BLaER1 treated with 17β-estradiol and CSF1 and Interleukin-3, amounts not matched to agents 10 nM and 100 nM (cell line): ENCODE measurements around the gene BEST2.
"Not testable (repeated sequence)": the region's sequence is repeated elsewhere in the genome, so short reads cannot be mapped to it uniquely, and the experiment has no call there.

Source experiments
- H3K27ac ChIP-seq, 11 experiments: shearing (Covaris generic); formaldehyde crosslinking; 2 replicates each; pipeline ENCODE4 v1.8.1; 2022
- H3K27me3 ChIP-seq, 11 experiments: shearing (Covaris generic); formaldehyde crosslinking; 2 replicates each; pipeline ENCODE4 v1.8.1; 2022
- H3K36me3 ChIP-seq, 11 experiments: shearing (Covaris generic); formaldehyde crosslinking; 2 replicates each; pipeline ENCODE4 v1.8.1; 2022
- H3K4me1 ChIP-seq, 10 experiments: shearing (Covaris generic); formaldehyde crosslinking; 2 replicates each; pipeline ENCODE4 v1.8.1; 2022
- H3K4me2 ChIP-seq, 11 experiments: shearing (Covaris generic); formaldehyde crosslinking; 2 replicates each; pipeline ENCODE4 v1.8.1; 2022
- H3K4me3 ChIP-seq, 10 experiments: shearing (Covaris generic); formaldehyde crosslinking; 2 replicates each; pipeline ENCODE4 v1.8.1; 2022
- H3K9ac ChIP-seq, 11 experiments: shearing (Covaris generic); formaldehyde crosslinking; 2 replicates each; pipeline ENCODE4 v1.8.1; 2022
- H3K9me3 ChIP-seq, 11 experiments: shearing (Covaris generic); formaldehyde crosslinking; replicated peaks in 1 of 11; 2 replicates each; pipeline ENCODE4 v1.8.1; 2022
- H4K20me1 ChIP-seq, 11 experiments: shearing (Covaris generic); formaldehyde crosslinking; 2 replicates each; pipeline ENCODE4 v1.8.1; 2022
- Cebpa-rat ChIP-seq, 11 experiments: shearing (Covaris generic); IDR thresholded peaks; 2 replicates each; pipeline ENCODE4 v1.8.1; 2022

BEST2 gene

GRCh38 chr19:12793290-12794195 is 42.0 kb downstream of the BEST2 start:
- H3K36me3 ChIP-seq, result peaks cover 3 to 18% (median 16%) of the 10 kb centered on the region in 11 experiments; a peak in 17 of 22 replicates
- TF ChIP-seq Cebpa-rat (IDR thresholded peaks at IDR 0.05), result no peak
- H3K4me1 ChIP-seq, result peaks cover 32 to 48% (median 44%) of the 10 kb centered on the region in 10 experiments
- peak overlapping the region; percentile 90 to 98 (median 96) for H3K4me3 ChIP-seq
- peak overlapping the region; percentile 85 to 99 (median 97) for H3K4me2 ChIP-seq
- no peaks in the 10 kb centered on the region for H3K27me3 ChIP-seq
- H3K9ac ChIP-seq, result peak overlapping the region; percentile 92 to 99 (median 98)
- H4K20me1 ChIP-seq, result peaks cover 18 to 34% (median 20%) of the 10 kb centered on the region in 11 experiments
- no peaks in the 10 kb centered on the region for H3K9me3 ChIP-seq
- H3K27ac ChIP-seq, result peak overlapping the region; percentile 95 to 100 (median 99)

- no peak for TF ChIP-seq Cebpa-rat (IDR thresholded peaks at IDR 0.05)
- H3K27ac ChIP-seq, result peak overlapping the region; percentile 95 to 100 (median 99)
- H3K27me3 ChIP-seq, result no peaks in the 10 kb centered on the region
- H3K4me1 ChIP-seq, result peaks cover 25 to 39% (median 36%) of the 10 kb centered on the region in 10 experiments
- H3K9ac ChIP-seq, result peak overlapping the region; percentile 92 to 99 (median 98)
- peaks cover 18 to 34% (median 21%) of the 10 kb centered on the region in 11 experiments for H4K20me1 ChIP-seq
- H3K9me3 ChIP-seq, result no peaks in the 10 kb centered on the region
- H3K4me2 ChIP-seq, result peak overlapping the region; percentile 85 to 99 (median 97)
- peak overlapping the region; percentile 90 to 98 (median 96) for H3K4me3 ChIP-seq
- H3K36me3 ChIP-seq, result peaks cover 12 to 27% (median 24%) of the 10 kb centered on the region in 11 experiments; a peak in 21 of 22 replicates
These were observed 42.8 kb downstream of the BEST2 start for GRCh38 chr19:12794196-12794941.

- Histone ChIP-seq H3K4me1 (peaks cover 26 to 42% (median 37%) of the 10 kb centered on the region in 10 experiments), H4K20me1 (peaks cover 18 to 38% (median 28%) of the 10 kb centered on the region in 11 experiments), H3K36me3 (peaks cover 18 to 33% (median 30%) of the 10 kb centered on the region in 11 experiments; a peak in 21 of 22 replicates), H3K9ac (peak overlapping the region in 10 of 11 experiments; percentile 92 to 99 (median 98); a peak in 10 of 22 replicates), H3K4me3 (peak overlapping the region in 3 of 10 experiments; percentile 97 to 98 (median 98); a peak in 3 of 20 replicates), H3K4me2 (peak overlapping the region in 10 of 11 experiments; percentile 85 to 99 (median 98); a peak in 17 of 22 replicates), H3K9me3 (no peaks in the 10 kb centered on the region), H3K27ac (peak overlapping the region in 8 of 11 experiments; percentile 95 to 100 (median 99); a peak in 9 of 22 replicates), H3K27me3 (no peaks in the 10 kb centered on the region)
- TF ChIP-seq Cebpa-rat (IDR thresholded peaks at IDR 0.05), result no peak
These were observed 43.4 kb downstream of the BEST2 start for GRCh38 chr19:12794971-12795381.

- H3K27me3 ChIP-seq, result no peaks in the 10 kb centered on the region
- peaks cover 21 to 39% (median 34%) of the 10 kb centered on the region in 11 experiments; a peak in 21 of 22 replicates for H3K36me3 ChIP-seq
- peak overlapping the region in 6 of 11 experiments; percentile 14 to 100 (median 50); a peak in 8 of 22 replicates for H3K27ac ChIP-seq
- H3K4me1 ChIP-seq, result peaks cover 34 to 45% (median 41%) of the 10 kb centered on the region in 10 experiments
- H3K4me2 ChIP-seq, result peak overlapping the region; percentile 47 to 97 (median 62)
- peaks cover 19 to 51% (median 27%) of the 10 kb centered on the region in 11 experiments for H4K20me1 ChIP-seq
- H3K4me3 ChIP-seq, result peak overlapping the region in 3 of 10 experiments; percentile 2 to 23 (median 3); a peak in 3 of 20 replicates
- H3K9me3 ChIP-seq, result no peaks in the 10 kb centered on the region
- no peak for TF ChIP-seq Cebpa-rat (IDR thresholded peaks at IDR 0.05)
- H3K9ac ChIP-seq, result peak overlapping the region; percentile 8 to 71 (median 48); a peak in 18 of 22 replicates
These were observed 44.8 kb downstream of the BEST2 start for GRCh38 chr19:12796146-12797071.

- H3K36me3 ChIP-seq, result peaks cover 21 to 39% (median 32%) of the 10 kb centered on the region in 11 experiments; a peak in 21 of 22 replicates
- H3K4me2 ChIP-seq, result peak overlapping the region in 2 of 11 experiments; percentile 96 to 97; a peak in 2 of 22 replicates
- no peaks in the 10 kb centered on the region for H3K9me3 ChIP-seq
- peak overlapping the region in 2 of 11 experiments; percentile 8 to 27; a peak in 2 of 22 replicates for H3K9ac ChIP-seq
- H3K27me3 ChIP-seq, result no peaks in the 10 kb centered on the region
- H3K4me1 ChIP-seq, result peaks cover 37 to 49% (median 45%) of the 10 kb centered on the region in 10 experiments
- H4K20me1 ChIP-seq, result peaks cover 11 to 43% (median 20%) of the 10 kb centered on the region in 11 experiments
- no peak overlapping the region for H3K27ac ChIP-seq
- H3K4me3 ChIP-seq, result no peak overlapping the region
- TF ChIP-seq Cebpa-rat (IDR thresholded peaks at IDR 0.05), result no peak
These were observed 45.6 kb downstream of the BEST2 start for GRCh38 chr19:12797141-12797587.

GRCh38 chr19:12797607-12798006 is 46.0 kb downstream of the BEST2 start:
- H4K20me1 ChIP-seq, result peaks cover 7 to 39% (median 15%) of the 10 kb centered on the region in 11 experiments
- H3K27ac ChIP-seq, H3K9me3 ChIP-seq, H3K4me3 ChIP-seq, H3K4me2 ChIP-seq, H3K27me3 ChIP-seq, H3K9ac ChIP-seq: not testable (repeated sequence)
- H3K36me3 ChIP-seq, result peaks cover 21 to 39% (median 31%) of the 10 kb centered on the region in 11 experiments; a peak in 21 of 22 replicates
- peaks cover 41 to 54% (median 50%) of the 10 kb centered on the region in 10 experiments for H3K4me1 ChIP-seq

- H3K9me3 ChIP-seq, result no peaks in the 10 kb centered on the region
- H3K36me3 ChIP-seq, result peaks cover 18 to 39% (median 29%) of the 10 kb centered on the region in 11 experiments; a peak in 21 of 22 replicates
- peak overlapping the region; percentile 74 to 91 (median 84); a peak in 14 of 20 replicates for H3K4me3 ChIP-seq
- peak overlapping the region; percentile 88 to 98 (median 96) for H3K4me2 ChIP-seq
- H3K4me1 ChIP-seq, result peaks cover 33 to 56% (median 46%) of the 10 kb centered on the region in 10 experiments
- peaks cover 0 to 31% (median 8%) of the 10 kb centered on the region in 11 experiments; a peak in 8 of 22 replicates for H4K20me1 ChIP-seq
- H3K9ac ChIP-seq, result peak overlapping the region in 8 of 11 experiments; percentile 82 to 94 (median 86); a peak in 16 of 22 replicates
- peak overlapping the region in 1 of 11 experiments; percentile 36; a peak in 1 of 22 replicates for H3K27ac ChIP-seq
- TF ChIP-seq Cebpa-rat (IDR thresholded peaks at IDR 0.05), result no peak
- no peaks in the 10 kb centered on the region for H3K27me3 ChIP-seq
These were observed 48.3 kb downstream of the BEST2 start for GRCh38 chr19:12799742-12800465.
